BLaER1 (cell line): ENCODE measurements around the gene RPS21.

Experiments used
- H3K27ac ChIP-seq: shearing (Covaris generic); formaldehyde crosslinking; 2 replicates; pipeline ENCODE4 v1.8.1; 2022
- H3K27me3 ChIP-seq: shearing (Covaris generic); formaldehyde crosslinking; 2 replicates; pipeline ENCODE4 v1.8.1; 2022
- H3K36me3 ChIP-seq: shearing (Covaris generic); formaldehyde crosslinking; 2 replicates; pipeline ENCODE4 v1.8.1; 2022
- H3K4me1 ChIP-seq: shearing (Covaris generic); formaldehyde crosslinking; 2 replicates; pipeline ENCODE4 v1.8.1; 2022
- H3K4me2 ChIP-seq: shearing (Covaris generic); formaldehyde crosslinking; 2 replicates; pipeline ENCODE4 v1.8.1; 2022
- H3K4me3 ChIP-seq: shearing (Covaris generic); formaldehyde crosslinking; 2 replicates; pipeline ENCODE4 v1.8.1; 2022
- H3K9ac ChIP-seq: shearing (Covaris generic); formaldehyde crosslinking; 2 replicates; pipeline ENCODE4 v1.8.1; 2022
- H3K9me3 ChIP-seq: shearing (Covaris generic); formaldehyde crosslinking; 2 replicates; pipeline ENCODE4 v1.8.1; 2022
- H4K20me1 ChIP-seq: shearing (Covaris generic); formaldehyde crosslinking; 2 replicates; pipeline ENCODE4 v1.8.1; 2022
- Cebpa-rat ChIP-seq: shearing (Covaris generic); IDR thresholded peaks from 2 replicates; pipeline ENCODE4 v1.8.1; 2022

RPS21 gene

GRCh38 chr20:62393830-62394229 is 6.9 kb downstream of the RPS21 start:
- H3K36me3 ChIP-seq = peaks cover 97% of the 10 kb centered on the region
- H3K27me3 ChIP-seq = no peaks in the 10 kb centered on the region
- H3K4me1 ChIP-seq = peaks cover 32% of the 10 kb centered on the region
- H3K9ac ChIP-seq = no peak overlapping the region
- H3K4me3 ChIP-seq = no peak overlapping the region
- no peak overlapping the region for H3K4me2 ChIP-seq
- peaks cover 5% of the 10 kb centered on the region; the same call in 1 of the 2 replicates for H3K9me3 ChIP-seq
- H4K20me1 ChIP-seq = peaks cover 92% of the 10 kb centered on the region
- no peak for TF ChIP-seq Cebpa-rat
- H3K27ac ChIP-seq = no peak overlapping the region

GRCh38 chr20:62394248-62395245 is 7.6 kb downstream of the RPS21 start:
- H3K4me3 ChIP-seq = no peak overlapping the region
- H3K4me1 ChIP-seq = peaks cover 26% of the 10 kb centered on the region
- no peaks in the 10 kb centered on the region for H3K27me3 ChIP-seq
- TF ChIP-seq Cebpa-rat = no peak
- no peak overlapping the region for H3K9ac ChIP-seq
- H3K36me3 ChIP-seq = peaks cover 90% of the 10 kb centered on the region
- no peak overlapping the region for H3K27ac ChIP-seq
- no peak overlapping the region for H3K4me2 ChIP-seq
- H4K20me1 ChIP-seq = peaks cover 86% of the 10 kb centered on the region
- peaks cover 5% of the 10 kb centered on the region; the same call in 1 of the 2 replicates for H3K9me3 ChIP-seq

DNA sequence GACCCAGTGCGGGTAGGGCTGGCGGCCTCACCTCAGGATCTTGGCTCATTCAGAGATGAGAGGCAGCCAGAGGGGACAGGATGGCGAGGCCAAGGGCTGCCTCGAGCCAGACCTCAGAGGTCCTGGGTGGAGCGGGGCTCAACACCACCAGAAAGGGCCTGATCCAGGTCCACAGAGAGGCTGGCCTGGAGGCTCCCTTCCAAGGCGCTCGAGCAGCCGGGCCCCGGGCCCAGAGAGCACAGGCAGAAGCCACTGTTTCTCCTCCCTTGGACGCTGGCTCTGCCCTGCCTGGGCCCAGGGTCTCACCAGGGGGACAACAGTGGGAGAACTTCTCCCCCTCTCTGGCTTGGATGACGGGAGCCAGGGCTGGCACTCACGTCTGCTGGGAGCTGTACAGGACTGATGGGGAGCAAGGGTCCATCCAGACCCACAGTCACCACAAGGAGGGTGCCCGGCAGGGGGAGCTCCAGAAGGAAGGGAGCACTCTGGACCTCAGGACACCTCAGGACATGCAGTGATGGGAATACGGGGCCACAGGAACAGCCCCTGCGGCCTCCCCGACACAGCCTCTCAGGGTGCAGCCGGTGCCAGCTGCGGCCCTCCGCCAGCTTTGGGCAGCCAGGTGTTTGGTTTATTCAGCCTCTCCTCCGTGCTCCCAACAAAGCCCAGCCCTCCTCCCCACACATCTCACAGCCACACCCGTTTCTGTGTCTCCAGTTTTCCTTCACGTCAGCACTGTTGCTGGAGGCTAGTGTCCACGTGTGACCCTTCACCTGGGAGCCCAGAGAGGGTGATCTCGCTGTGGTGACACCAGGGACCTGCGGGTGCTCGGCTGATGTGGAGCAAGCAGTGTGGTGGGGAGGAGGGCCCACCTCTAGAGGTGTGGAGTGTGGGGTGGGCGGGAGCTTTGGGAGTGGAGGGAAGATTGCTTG is 8.7 kb downstream of the RPS21 start:
- H3K27me3 ChIP-seq = no peaks in the 10 kb centered on the region
- H3K27ac ChIP-seq = no peak overlapping the region
- peaks cover 36% of the 10 kb centered on the region for H3K4me1 ChIP-seq
- TF ChIP-seq Cebpa-rat = no peak
- no peak overlapping the region for H3K4me3 ChIP-seq
- no peak overlapping the region for H3K9ac ChIP-seq
- H4K20me1 ChIP-seq = peaks cover 86% of the 10 kb centered on the region
- H3K9me3 ChIP-seq = peaks cover 5% of the 10 kb centered on the region; the same call in 1 of the 2 replicates
- H3K36me3 ChIP-seq = peaks cover 80% of the 10 kb centered on the region
- no peak overlapping the region for H3K4me2 ChIP-seq

DNA sequence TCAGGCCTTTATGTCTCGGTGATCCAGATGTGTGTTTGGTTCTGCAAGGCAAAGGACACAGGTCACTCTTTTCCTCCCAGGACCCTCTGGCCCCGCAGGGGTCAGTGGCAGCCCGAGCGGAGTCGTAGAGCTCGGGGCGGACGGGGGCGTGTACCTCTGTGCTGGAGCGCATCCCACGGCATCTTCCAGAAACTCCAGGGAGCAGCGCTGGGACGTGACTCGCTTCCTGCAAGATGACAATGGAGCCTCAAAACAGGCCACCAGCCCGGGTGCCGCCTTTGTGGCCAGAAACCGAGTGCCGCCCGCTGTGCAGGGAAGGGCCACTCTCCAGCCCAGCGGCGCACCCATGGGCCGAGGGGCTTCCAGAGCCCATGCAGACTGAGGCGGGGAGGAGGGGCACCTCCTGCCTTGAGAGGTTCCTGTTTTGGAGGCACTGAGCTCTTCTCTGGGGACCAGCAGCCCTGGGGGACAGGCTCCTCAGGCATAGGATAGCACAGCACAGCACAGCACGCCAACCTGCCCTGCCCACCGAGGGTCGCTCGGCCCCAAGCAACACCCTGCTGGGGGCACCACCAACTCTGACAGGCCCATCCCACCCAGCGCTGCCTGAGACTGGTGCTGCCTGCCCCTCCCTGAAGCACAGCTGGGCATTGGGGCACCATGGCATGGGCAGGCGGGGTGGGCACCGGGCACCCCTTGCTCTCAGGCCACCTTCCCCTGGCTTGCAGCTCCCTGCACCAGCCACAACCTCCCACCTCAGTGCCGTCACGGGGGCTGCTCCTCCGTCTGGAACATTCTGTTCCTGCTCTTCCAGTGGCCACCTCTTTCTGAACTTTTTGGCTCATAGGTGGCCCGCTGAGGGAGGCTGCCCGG is 9.7 kb downstream of the RPS21 start:
- Histone ChIP-seq H3K4me1 (peaks cover 46% of the 10 kb centered on the region), H3K36me3 (peaks cover 69% of the 10 kb centered on the region), H3K9me3 (peaks cover 5% of the 10 kb centered on the region; the same call in 1 of the 2 replicates), H4K20me1 (peaks cover 86% of the 10 kb centered on the region), H3K27me3 (no peaks in the 10 kb centered on the region), H3K4me2 (peak overlapping the region; percentile 59), H3K27ac (peak overlapping the region; percentile 26; the same call in 1 of the 2 replicates), H3K9ac (peak overlapping the region; percentile 50; the same call in 1 of the 2 replicates), H3K4me3 (no peak overlapping the region)
- TF ChIP-seq Cebpa-rat = no peak

- Histone ChIP-seq H3K9ac (no peak overlapping the region), H3K36me3 (peaks cover 63% of the 10 kb centered on the region), H3K4me2 (no peak overlapping the region), H3K27me3 (no peaks in the 10 kb centered on the region), H3K27ac (no peak overlapping the region), H3K4me3 (no peak overlapping the region), H3K4me1 (peaks cover 56% of the 10 kb centered on the region), H4K20me1 (peaks cover 71% of the 10 kb centered on the region), H3K9me3 (peaks cover 5% of the 10 kb centered on the region; the same call in 1 of the 2 replicates)
- TF ChIP-seq Cebpa-rat = no peak
Observed at GRCh38 chr20:62398120-62398821, 11.4 kb downstream of the RPS21 start.

DNA sequence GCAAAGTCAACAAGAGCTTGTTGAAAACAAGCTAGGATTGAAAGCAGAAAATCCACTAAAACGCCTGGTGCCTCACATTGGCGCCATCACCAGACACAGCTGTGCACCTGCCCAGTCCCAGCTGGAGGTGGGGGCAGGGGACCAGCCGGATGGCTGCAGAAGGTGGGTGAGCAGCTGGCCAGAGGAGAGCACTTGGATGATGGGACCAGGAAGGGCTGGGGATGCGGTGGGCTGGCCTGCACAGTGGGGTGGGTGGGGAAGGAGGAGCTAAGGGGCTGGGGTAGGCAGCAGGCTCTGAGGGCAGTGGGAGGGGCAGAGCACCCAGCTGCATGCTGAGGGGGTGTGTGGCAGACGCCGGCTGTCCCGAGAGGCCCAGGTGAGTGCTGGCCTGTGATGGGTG is 13.1 kb downstream of the RPS21 start:
- Histone ChIP-seq H3K4me2 (peak overlapping the region; percentile 80), H3K36me3 (peaks cover 61% of the 10 kb centered on the region), H3K9ac (no peak overlapping the region), H3K27ac (no peak overlapping the region), H3K27me3 (no peaks in the 10 kb centered on the region), H4K20me1 (peaks cover 62% of the 10 kb centered on the region), H3K4me1 (peaks cover 69% of the 10 kb centered on the region), H3K9me3 (peaks cover 5% of the 10 kb centered on the region; the same call in 1 of the 2 replicates), H3K4me3 (no peak overlapping the region)
- no peak for TF ChIP-seq Cebpa-rat

DNA sequence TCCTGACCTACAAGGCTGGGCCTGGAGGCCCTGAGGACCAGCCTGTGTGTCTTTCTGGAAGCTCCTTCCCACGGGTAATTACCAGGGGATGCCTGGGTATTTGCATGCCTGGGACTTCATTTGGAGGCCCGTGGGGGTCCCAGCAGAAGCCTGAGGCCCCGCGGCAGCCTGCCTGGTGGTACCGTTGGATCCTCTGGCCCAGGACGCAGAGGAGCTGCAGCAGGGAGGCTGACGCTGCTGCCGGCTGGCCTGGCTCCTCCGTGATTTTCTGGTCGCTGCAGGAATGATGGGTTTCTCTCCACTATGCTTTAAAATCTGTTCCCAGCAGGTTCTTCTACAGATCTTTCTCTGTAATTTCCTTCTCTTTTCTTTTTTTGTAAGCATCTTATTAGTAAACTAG is 13.6 kb downstream of the RPS21 start:
- H3K9ac ChIP-seq = peak overlapping the region; percentile 40; the same call in 1 of the 2 replicates
- H3K9me3 ChIP-seq = peaks cover 5% of the 10 kb centered on the region; the same call in 1 of the 2 replicates
- no peak overlapping the region for H3K4me3 ChIP-seq
- peaks cover 58% of the 10 kb centered on the region for H3K36me3 ChIP-seq
- H3K4me1 ChIP-seq = peaks cover 75% of the 10 kb centered on the region
- no peak overlapping the region; the same call in 1 of the 2 replicates for H3K27ac ChIP-seq
- H3K4me2 ChIP-seq = peak overlapping the region; percentile 80
- peaks cover 62% of the 10 kb centered on the region for H4K20me1 ChIP-seq
- no peak for TF ChIP-seq Cebpa-rat
- H3K27me3 ChIP-seq = no peaks in the 10 kb centered on the region

DNA sequence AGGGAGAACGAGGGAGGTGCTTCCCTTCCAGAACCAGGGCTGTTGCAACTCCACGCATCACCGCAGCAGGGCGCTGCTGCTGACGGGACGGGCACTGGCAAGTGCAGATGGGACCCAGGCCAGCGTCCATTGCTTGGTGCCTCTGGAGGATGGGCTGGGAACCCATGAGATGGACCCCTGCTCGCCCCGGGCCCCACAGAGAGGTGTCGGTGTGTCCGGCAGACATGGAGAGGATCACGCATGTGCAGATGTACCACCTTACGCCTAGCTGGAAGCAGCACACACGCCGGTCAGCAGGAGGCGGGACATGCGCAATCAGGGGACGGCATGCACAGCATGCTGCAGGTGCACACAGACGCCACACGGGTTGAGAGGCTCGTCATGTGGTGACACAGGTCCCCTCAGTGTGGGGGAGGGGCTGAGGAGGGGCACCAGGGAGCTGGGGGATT is 14.5 kb downstream of the RPS21 start:
- peaks cover 80% of the 10 kb centered on the region for H3K4me1 ChIP-seq
- peaks cover 50% of the 10 kb centered on the region for H3K36me3 ChIP-seq
- 0 out of 2 replicates have a peak overlapping the region, but pooled peaks have one; percentile 10 for H3K9ac ChIP-seq
- peak overlapping the region; percentile 80 for H3K4me2 ChIP-seq
- no peak for TF ChIP-seq Cebpa-rat
- H3K27ac ChIP-seq = peak overlapping the region; percentile 48
- H3K4me3 ChIP-seq = no peak overlapping the region
- peaks cover 5% of the 10 kb centered on the region; the same call in 1 of the 2 replicates for H3K9me3 ChIP-seq
- H3K27me3 ChIP-seq = no peaks in the 10 kb centered on the region
- peaks cover 62% of the 10 kb centered on the region for H4K20me1 ChIP-seq
